T-helper 1 cell treated with Interleukin-12 subunit alpha and Interleukin-12 subunit beta and Interleukin-4 antibody, amounts not matched to agents 30 μg/mL and 1 μg/mL, for 36 hours (primary cell): ENCODE data around the gene PRKG1.

ENCODE experiments used
- H3K27ac Mint-ChIP-seq: one replicate; pipeline ENCODE4 v1.8.0; 2021; ENCODE audit warnings: mild to moderate bottlenecking, mixed read lengths
- H3K27me3 Mint-ChIP-seq: one replicate; pipeline ENCODE4 v1.8.0; 2021; ENCODE audit warnings: low read depth, mixed read lengths
- H3K36me3 Mint-ChIP-seq: one replicate; pipeline ENCODE4 v1.8.0; 2021; ENCODE audit warnings: low read depth, mixed read lengths
- H3K4me1 Mint-ChIP-seq: one replicate; pipeline ENCODE4 v1.8.0; 2021; ENCODE audit warnings: low read depth, mixed read lengths
- H3K4me3 Mint-ChIP-seq: one replicate; pipeline ENCODE4 v1.8.0; 2021; ENCODE audit warnings: mild to moderate bottlenecking, moderate library complexity, mixed read lengths
- H3K9me3 Mint-ChIP-seq: one replicate; pipeline ENCODE4 v1.8.0; 2021; ENCODE audit warnings: mixed read lengths

PRKG1 gene

DNA sequence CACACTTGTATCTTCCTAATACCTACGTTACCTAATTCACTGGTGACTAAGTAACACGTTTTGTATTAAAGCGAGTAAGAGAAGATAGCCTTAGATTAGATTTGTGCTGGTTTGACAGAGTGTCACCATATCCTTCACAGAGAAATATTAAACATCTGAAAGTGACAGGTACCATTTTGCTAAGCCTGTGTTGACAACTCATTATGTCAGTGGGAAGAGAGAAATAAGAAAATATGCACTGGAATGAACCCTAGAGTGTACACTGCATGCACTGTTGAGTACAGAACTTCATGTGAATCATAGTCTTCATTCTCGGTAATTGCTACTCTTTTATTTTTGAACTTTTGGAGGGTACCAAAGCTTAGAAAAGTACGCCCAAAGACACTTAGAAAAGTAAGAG lies 10.9 kb downstream of the PRKG1 start:
- H3K27ac Mint-ChIP-seq, result no peak overlapping the region
- H3K4me1 Mint-ChIP-seq, result no peaks in the 10 kb centered on the region
- no peaks in the 10 kb centered on the region for H3K27me3 Mint-ChIP-seq
- no peak overlapping the region for H3K4me3 Mint-ChIP-seq
- H3K9me3 Mint-ChIP-seq, result no peaks in the 10 kb centered on the region
- H3K36me3 Mint-ChIP-seq, result no peaks in the 10 kb centered on the region

GRCh38 chr10:51086710-51087109 lies 12.4 kb downstream of the PRKG1 start:
- no peaks in the 10 kb centered on the region for H3K9me3 Mint-ChIP-seq
- H3K4me3 Mint-ChIP-seq, result no peak overlapping the region
- no peaks in the 10 kb centered on the region for H3K36me3 Mint-ChIP-seq
- H3K27me3 Mint-ChIP-seq, result no peaks in the 10 kb centered on the region
- no peak overlapping the region for H3K27ac Mint-ChIP-seq
- no peaks in the 10 kb centered on the region for H3K4me1 Mint-ChIP-seq

GRCh38 chr10:51087114-51087513 lies 12.8 kb downstream of the PRKG1 start:
- Mint-ChIP-seq H3K27me3 (no peaks in the 10 kb centered on the region), H3K4me1 (no peaks in the 10 kb centered on the region), H3K36me3 (no peaks in the 10 kb centered on the region), H3K4me3 (no peak overlapping the region), H3K27ac (no peak overlapping the region), H3K9me3 (no peaks in the 10 kb centered on the region)

- H3K9me3 Mint-ChIP-seq, result no peaks in the 10 kb centered on the region
- H3K27ac Mint-ChIP-seq, result no peak overlapping the region
- H3K4me1 Mint-ChIP-seq, result no peaks in the 10 kb centered on the region
- H3K27me3 Mint-ChIP-seq, result no peaks in the 10 kb centered on the region
- H3K4me3 Mint-ChIP-seq, result no peak overlapping the region
- H3K36me3 Mint-ChIP-seq, result no peaks in the 10 kb centered on the region
Measured at GRCh38 chr10:51090190-51090589, 15.9 kb downstream of the PRKG1 start.

- Mint-ChIP-seq H3K27me3 (no peaks in the 10 kb centered on the region), H3K9me3 (no peaks in the 10 kb centered on the region), H3K4me3 (no peak overlapping the region), H3K36me3 (no peaks in the 10 kb centered on the region), H3K27ac (no peak overlapping the region), H3K4me1 (no peaks in the 10 kb centered on the region)
Measured at GRCh38 chr10:51092402-51092801, 18.1 kb downstream of the PRKG1 start.

DNA sequence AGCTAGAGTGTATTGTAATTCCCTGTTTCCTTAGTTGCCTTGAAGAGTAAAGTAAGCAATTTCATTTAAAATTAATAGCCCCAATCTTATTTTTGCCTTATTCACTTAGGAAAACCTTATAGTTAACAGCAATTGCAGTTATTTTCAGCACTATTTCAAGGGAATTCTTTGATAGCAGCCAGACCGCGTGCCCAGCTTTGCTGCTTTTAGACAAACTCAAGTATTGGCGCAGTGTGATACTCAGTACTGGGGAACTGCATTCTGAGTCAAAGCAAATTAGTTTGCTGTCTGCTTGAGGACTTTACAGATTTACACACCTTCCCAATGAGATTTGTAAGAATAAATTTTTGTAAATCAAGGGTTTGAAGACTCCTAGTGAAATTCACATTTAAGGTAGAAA lies 21.2 kb downstream of the PRKG1 start:
- H3K27me3 Mint-ChIP-seq, result no peaks in the 10 kb centered on the region
- H3K9me3 Mint-ChIP-seq, result no peaks in the 10 kb centered on the region
- no peaks in the 10 kb centered on the region for H3K36me3 Mint-ChIP-seq
- H3K4me3 Mint-ChIP-seq, result no peak overlapping the region
- no peaks in the 10 kb centered on the region for H3K4me1 Mint-ChIP-seq
- H3K27ac Mint-ChIP-seq, result no peak overlapping the region

GRCh38 chr10:51097546-51097945 lies 23.3 kb downstream of the PRKG1 start:
- no peak overlapping the region for H3K4me3 Mint-ChIP-seq
- H3K9me3 Mint-ChIP-seq, result no peaks in the 10 kb centered on the region
- no peaks in the 10 kb centered on the region for H3K4me1 Mint-ChIP-seq
- no peaks in the 10 kb centered on the region for H3K36me3 Mint-ChIP-seq
- H3K27me3 Mint-ChIP-seq, result no peaks in the 10 kb centered on the region
- H3K27ac Mint-ChIP-seq, result no peak overlapping the region

GRCh38 chr10:51100221-51100620 lies 25.9 kb downstream of the PRKG1 start:
- H3K36me3 Mint-ChIP-seq, result no peaks in the 10 kb centered on the region
- no peaks in the 10 kb centered on the region for H3K4me1 Mint-ChIP-seq
- no peaks in the 10 kb centered on the region for H3K9me3 Mint-ChIP-seq
- H3K27ac Mint-ChIP-seq, result no peak overlapping the region
- no peaks in the 10 kb centered on the region for H3K27me3 Mint-ChIP-seq
- no peak overlapping the region for H3K4me3 Mint-ChIP-seq

GRCh38 chr10:51103554-51104217 lies 29.4 kb downstream of the PRKG1 start:
- H3K9me3 Mint-ChIP-seq, result no peaks in the 10 kb centered on the region
- no peaks in the 10 kb centered on the region for H3K36me3 Mint-ChIP-seq
- H3K27me3 Mint-ChIP-seq, result no peaks in the 10 kb centered on the region
- H3K27ac Mint-ChIP-seq, result no peak overlapping the region
- no peak overlapping the region for H3K4me3 Mint-ChIP-seq
- no peaks in the 10 kb centered on the region for H3K4me1 Mint-ChIP-seq

- Mint-ChIP-seq H3K27ac (no peak overlapping the region), H3K4me1 (no peaks in the 10 kb centered on the region), H3K27me3 (no peaks in the 10 kb centered on the region), H3K4me3 (no peak overlapping the region), H3K36me3 (no peaks in the 10 kb centered on the region), H3K9me3 (no peaks in the 10 kb centered on the region)
Measured at GRCh38 chr10:51106311-51106945, 32.1 kb downstream of the PRKG1 start.

DNA sequence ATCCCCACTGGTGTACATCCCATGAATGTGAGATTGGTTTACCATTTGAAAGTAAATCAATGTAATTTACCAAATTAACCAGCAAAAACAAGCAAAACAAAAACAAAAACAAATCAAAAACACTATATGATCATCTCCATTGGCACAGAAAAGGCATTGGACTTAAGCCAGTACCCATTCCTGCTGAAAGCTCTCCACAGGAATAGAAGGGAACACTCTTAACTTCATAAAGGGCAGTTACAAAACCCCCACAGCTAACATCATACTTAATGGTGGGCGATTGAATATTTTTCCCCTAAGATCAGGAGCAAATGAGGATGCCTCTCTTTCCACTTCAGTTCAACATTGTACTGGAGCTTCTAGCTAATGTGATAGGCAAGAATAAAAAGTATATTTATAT lies 34.1 kb downstream of the PRKG1 start:
- Mint-ChIP-seq H3K9me3 (no peaks in the 10 kb centered on the region), H3K36me3 (no peaks in the 10 kb centered on the region), H3K4me3 (no peak overlapping the region), H3K27me3 (no peaks in the 10 kb centered on the region), H3K4me1 (no peaks in the 10 kb centered on the region), H3K27ac (no peak overlapping the region)

DNA sequence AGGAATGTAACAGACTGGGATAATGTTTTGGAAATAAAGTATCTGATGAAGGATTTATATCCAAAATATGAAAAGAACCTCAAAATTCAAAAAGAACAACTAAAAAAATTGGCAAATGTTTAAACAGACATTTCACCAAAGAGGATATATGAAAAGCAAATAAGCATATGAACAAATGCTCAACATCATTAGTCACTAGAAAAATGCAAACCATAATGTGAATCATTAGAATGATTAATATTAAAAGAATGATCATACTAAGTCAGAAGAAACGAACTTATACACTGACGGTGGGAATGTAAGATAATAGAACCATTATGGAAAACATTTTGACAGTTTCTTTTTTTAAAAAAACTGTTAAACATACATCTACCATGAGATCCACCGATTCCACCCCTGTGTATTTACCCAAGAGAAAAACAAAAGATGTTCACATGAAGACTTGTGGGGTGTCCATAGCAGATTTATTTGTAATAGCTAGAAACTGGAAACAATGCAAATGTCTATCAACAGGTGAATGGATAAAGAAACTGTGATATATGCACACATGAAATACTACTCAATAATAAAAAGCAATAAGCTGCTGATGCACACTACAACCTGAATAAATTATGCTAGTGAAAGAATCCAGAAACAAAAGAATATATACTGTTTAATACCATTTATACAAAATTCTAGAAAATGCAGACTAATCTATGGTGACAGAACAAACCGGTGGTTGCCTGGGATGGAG lies 35.7 kb downstream of the PRKG1 start:
- Mint-ChIP-seq H3K27ac (no peak overlapping the region), H3K4me3 (no peak overlapping the region), H3K27me3 (no peaks in the 10 kb centered on the region), H3K4me1 (peaks cover 2% of the 10 kb centered on the region), H3K9me3 (no peaks in the 10 kb centered on the region), H3K36me3 (no peaks in the 10 kb centered on the region)

- Mint-ChIP-seq H3K4me1 (peaks cover 2% of the 10 kb centered on the region), H3K4me3 (no peak overlapping the region), H3K27ac (no peak overlapping the region), H3K36me3 (no peaks in the 10 kb centered on the region), H3K9me3 (no peaks in the 10 kb centered on the region), H3K27me3 (no peaks in the 10 kb centered on the region)
Measured at GRCh38 chr10:51112013-51112412, 37.7 kb downstream of the PRKG1 start.

DNA sequence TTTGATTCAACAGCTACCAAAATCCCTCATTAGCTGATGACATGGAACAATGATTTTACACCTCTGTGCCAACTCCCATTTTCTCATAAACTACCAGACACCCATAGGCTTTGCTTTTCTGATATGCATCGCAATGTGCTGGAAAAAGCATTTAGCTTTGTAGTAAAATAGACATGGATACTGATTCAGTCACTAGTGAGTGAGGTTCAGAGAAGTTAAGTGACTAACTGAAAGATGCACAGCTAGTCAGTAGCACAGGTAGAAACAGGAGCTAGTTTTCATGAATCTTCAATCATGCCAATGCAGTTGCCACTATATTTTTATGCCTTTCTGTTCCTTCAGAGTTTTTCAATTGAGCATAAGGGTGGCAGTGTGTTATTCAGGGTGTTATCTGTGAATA lies 38.7 kb downstream of the PRKG1 start:
- no peaks in the 10 kb centered on the region for H3K27me3 Mint-ChIP-seq
- no peaks in the 10 kb centered on the region for H3K9me3 Mint-ChIP-seq
- H3K36me3 Mint-ChIP-seq, result no peaks in the 10 kb centered on the region
- no peak overlapping the region for H3K4me3 Mint-ChIP-seq
- H3K27ac Mint-ChIP-seq, result no peak overlapping the region
- peaks cover 2% of the 10 kb centered on the region for H3K4me1 Mint-ChIP-seq

- Mint-ChIP-seq H3K27me3 (no peaks in the 10 kb centered on the region), H3K36me3 (no peaks in the 10 kb centered on the region), H3K9me3 (no peaks in the 10 kb centered on the region), H3K27ac (no peak overlapping the region), H3K4me1 (peaks cover 2% of the 10 kb centered on the region), H3K4me3 (no peak overlapping the region)
Measured at GRCh38 chr10:51117053-51117660, 42.9 kb downstream of the PRKG1 start.
